ENCODE data around the gene YPEL4.
"Not testable (repeated sequence)": the region's sequence is repeated elsewhere in the genome, so short reads cannot be mapped to it uniquely, and the experiment has no call there.

The YPEL4 gene, protein sequence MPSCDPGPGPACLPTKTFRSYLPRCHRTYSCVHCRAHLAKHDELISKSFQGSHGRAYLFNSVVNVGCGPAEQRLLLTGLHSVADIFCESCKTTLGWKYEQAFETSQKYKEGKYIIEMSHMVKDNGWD

DNA sequence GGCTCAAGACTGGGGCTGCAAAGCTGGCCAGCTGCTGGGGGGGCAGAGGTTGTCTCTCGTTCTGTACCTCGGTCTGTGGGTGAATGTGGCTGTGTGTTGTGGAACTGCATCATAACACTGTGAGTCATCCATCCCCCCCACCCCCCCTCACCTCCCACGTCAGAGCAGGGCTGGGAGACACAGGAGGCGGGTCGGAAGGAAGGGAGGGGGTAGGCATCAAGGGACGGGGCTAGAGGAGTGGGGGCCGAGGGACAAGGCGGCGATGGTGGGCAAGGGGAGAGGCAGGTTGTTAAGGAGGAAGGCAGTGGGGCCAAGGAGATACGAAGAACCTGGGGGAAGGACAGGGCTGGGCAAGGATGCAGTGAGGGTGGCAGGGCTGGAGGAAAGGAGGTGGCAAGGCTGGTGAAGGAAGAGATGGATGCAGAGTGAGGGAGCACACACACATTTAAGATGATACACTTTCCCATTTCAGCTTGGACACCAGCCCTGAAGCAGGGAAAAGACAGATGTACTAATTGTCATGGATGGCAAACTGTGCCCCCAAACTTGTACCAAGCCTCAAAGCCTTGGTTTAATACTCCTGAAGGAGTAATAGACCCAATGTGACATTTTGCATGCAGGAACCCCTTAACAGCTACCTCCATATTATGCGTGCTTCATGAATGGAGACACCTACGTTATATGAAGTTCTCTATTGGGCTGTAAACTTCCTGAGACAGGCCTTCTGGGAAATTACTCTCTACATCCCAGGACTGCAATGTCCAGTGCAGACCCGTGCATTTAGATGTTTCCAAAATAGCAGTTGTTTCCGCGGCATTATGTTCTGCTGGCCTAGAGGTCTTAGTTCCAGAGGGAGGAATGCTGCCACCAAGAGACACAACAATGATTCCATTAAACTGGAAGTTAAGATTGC lies at the start of gene YPEL4:
TSS of gene YPEL4 (minus strand) at position 87 of the 913 bp plus-strand sequence. CDS start 2,805 bp downstream, outside the sequence.
- H3K9ac ChIP-seq (ENCODE audit: low read depth, low read length) = peak within 1 kb of the TSS; percentile 47

DNA sequence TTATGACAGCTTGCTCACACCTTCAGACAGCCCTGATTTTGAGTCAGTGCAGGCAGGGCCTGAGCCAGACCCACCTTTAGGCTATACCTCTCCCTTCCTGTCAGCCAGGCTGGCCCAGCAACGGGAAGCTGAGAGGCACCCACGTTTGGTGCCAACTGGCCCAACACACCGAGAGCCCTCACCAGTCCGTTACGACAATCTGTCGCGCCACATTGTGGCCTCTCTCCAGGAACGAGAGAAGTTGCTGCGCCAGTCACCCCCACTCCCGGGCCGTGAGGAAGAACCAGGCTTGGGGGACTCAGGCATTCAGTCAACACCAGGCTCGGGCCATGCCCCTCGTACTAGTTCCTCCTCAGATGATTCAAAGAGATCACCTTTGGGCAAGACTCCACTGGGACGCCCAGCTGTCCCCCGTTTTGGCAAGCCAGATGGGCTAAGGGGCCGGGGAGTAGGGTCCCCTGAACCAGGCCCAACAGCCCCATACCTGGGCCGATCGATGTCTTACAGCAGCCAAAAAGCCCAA lies 49.2 kb upstream of the YPEL4 start:
- Histone ChIP-seq H3K36me3 (ENCODE audit: insufficient read depth, low read length) (peaks cover 35% of the 10 kb centered on the region), H3K4me1 (ENCODE audit: insufficient read depth, low read length) (no peaks in the 10 kb centered on the region), H3K9ac (ENCODE audit: low read depth, low read length) (no peak overlapping the region), H3K9me3 (ENCODE audit: control insufficient read depth, insufficient read depth, low read length) (no peaks in the 10 kb centered on the region)

More for the DNA sequence above, at the start of gene YPEL4:
- Histone ChIP-seq H3K4me1 (ENCODE audit: insufficient read depth, low read length) (peaks cover 38% of the 10 kb centered on the region), H3K9me3 (ENCODE audit: control insufficient read depth, insufficient read depth, low read length) (no peaks in the 10 kb centered on the region), H3K36me3 (ENCODE audit: insufficient read depth, low read length) (no peaks in the 10 kb centered on the region)

DNA sequence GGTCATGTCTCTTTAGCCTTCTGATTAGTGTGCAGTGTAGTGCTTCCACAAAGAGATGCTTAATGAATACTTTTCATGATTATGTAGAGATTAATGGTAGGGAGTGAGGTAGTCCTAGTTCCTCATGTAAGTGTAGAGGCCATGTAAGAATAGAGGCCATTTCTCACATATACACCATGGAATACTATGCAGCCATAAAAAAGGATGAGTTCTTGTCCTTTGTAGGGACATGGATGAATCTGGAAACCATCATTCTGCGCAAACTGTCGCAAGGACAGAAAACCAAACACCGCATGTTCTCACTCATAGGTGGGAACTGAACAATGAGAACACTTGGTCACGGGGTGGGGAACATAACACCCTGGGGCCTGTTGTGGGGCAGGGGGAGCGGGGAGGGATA lies 40.8 kb upstream of the YPEL4 start:
- not testable (repeated sequence) for H3K4me1 ChIP-seq (ENCODE audit: insufficient read depth, low read length); H3K9me3 ChIP-seq (ENCODE audit: control insufficient read depth, insufficient read depth, low read length); H3K9ac ChIP-seq (ENCODE audit: low read depth, low read length)
- peaks cover 40% of the 10 kb centered on the region for H3K36me3 ChIP-seq (ENCODE audit: insufficient read depth, low read length)

DNA sequence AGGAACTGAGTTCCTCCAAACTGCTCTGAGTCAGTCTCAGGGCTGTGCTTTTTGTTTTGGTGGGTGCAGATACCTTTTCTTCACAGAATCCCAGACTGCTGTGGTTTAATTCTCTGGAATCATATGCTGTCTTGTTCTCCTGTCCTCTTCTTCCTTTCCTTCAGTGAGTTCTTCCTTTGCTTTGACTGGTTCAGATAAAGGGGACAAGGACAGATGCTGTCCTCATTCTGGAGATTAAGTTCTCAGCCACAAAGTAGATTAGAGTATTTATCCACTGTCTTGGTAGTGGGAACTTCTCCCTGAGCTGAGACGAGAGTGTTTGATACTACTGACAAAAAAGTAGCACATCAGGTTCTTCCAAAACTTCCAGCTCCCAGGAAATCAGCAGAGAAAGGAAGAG lies 31.5 kb upstream of the YPEL4 start:
- Histone ChIP-seq H3K36me3 (ENCODE audit: insufficient read depth, low read length) (peaks cover 7% of the 10 kb centered on the region), H3K4me1 (ENCODE audit: insufficient read depth, low read length) (no peaks in the 10 kb centered on the region; the same call in 1 of the 2 replicates), H3K9ac (ENCODE audit: low read depth, low read length) (no peak overlapping the region), H3K9me3 (ENCODE audit: control insufficient read depth, insufficient read depth, low read length) (no peaks in the 10 kb centered on the region)

DNA sequence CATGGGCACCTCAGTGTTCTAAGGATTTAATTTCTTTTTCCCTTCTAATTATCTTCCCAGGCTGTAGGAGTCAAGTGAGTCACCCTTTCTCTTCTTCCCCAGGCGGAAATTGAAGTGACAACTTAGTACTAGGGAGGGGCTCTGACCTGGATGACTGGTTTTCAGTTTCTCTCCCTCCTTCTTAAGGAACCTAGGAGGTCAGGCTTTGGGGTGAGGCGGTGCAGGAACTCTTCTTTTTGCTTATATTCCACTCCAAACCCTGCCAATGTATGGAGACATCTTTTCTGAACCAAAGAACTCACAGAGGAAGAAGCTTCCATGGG lies 30.8 kb upstream of the YPEL4 start:
- Histone ChIP-seq H3K9ac (ENCODE audit: low read depth, low read length) (no peak overlapping the region), H3K4me1 (ENCODE audit: insufficient read depth, low read length) (no peaks in the 10 kb centered on the region; the same call in 1 of the 2 replicates), H3K9me3 (ENCODE audit: control insufficient read depth, insufficient read depth, low read length) (no peaks in the 10 kb centered on the region), H3K36me3 (ENCODE audit: insufficient read depth, low read length) (peaks cover 7% of the 10 kb centered on the region)

DNA sequence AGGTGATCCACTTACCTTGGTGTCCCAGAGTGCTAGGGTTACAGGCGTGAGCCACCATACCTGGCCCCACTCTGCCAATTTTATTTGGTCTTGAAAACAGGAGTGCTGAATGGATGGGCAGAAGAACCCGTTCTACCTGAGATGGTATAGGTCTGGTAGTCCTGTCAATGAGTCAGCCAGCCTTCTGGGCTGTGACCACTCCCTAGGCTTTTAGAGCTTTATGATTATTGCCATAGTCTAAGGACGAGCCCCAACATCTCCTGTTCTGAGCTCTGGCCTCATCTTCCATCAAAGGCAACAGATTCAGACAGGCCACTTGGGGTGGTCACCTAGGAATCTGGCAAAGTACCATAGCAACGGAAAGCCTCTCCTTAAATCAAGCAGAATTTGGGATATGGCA lies 29.7 kb upstream of the YPEL4 start:
- no peak overlapping the region for H3K9ac ChIP-seq (ENCODE audit: low read depth, low read length)
- peaks cover 7% of the 10 kb centered on the region for H3K36me3 ChIP-seq (ENCODE audit: insufficient read depth, low read length)
- no peaks in the 10 kb centered on the region for H3K9me3 ChIP-seq (ENCODE audit: control insufficient read depth, insufficient read depth, low read length)
- no peaks in the 10 kb centered on the region; the same call in 1 of the 2 replicates for H3K4me1 ChIP-seq (ENCODE audit: insufficient read depth, low read length)

DNA sequence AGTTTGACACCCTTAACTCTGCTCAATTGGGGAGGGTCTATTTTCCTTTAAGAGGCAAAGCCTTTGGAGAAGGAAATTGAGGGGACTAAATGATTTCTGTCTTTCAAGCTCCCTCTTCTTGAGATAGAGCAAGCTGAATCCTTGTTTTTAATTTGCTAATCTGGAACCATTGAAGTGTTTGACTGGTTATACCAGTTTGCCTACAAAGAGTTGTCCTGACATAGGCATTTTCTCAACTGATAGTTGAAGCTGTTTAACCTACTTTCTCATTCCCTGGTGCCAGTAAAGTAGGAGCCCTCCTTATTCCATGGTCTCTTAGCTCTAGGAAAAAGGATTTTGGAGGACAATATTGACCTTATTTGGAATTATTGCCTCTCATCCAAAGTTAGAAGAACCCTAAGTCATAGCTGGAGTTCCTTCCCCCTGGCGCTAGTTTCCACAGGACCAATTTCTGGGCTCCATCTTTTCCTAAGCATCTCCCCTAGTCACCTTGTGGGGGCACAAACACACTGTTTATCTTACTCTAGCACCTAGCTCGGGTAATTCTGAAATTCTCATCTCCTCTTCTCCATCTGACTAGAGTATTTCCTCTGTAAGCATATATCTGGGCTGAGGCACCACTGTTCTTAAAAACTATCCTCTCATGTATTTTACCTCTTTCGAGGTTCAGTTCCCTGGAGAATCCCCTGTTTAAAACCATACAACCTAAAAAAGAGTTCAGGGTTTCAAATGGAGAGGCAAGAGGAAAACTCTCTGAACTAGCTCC lies 25.6 kb upstream of the YPEL4 start:
- peaks cover 17% of the 10 kb centered on the region for H3K36me3 ChIP-seq (ENCODE audit: insufficient read depth, low read length)

DNA sequence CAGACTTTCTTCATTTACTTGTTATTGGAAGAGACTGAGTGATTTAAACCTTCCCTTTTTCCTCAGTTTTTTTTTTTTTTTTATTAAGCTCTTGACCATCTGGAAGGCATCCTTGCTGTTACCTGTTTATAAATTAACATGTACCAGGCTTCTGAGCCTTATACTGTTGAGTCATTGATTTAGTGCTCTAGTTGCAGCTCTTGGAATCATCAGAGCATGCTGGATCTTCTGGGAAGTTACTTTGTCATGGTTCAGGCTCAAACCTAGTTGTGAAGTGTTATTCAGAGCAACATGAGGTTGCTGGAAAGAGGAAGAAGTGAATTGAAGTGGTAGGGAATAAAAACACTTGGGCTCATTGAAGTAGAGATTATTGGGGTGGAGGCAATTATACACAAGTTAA lies 24.5 kb upstream of the YPEL4 start:
- H3K9ac ChIP-seq (ENCODE audit: low read depth, low read length) = no peak overlapping the region
- H3K36me3 ChIP-seq (ENCODE audit: insufficient read depth, low read length) = peaks cover 14% of the 10 kb centered on the region; the same call in 1 of the 2 replicates
- no peaks in the 10 kb centered on the region for H3K9me3 ChIP-seq (ENCODE audit: control insufficient read depth, insufficient read depth, low read length)
- no peaks in the 10 kb centered on the region for H3K4me1 ChIP-seq (ENCODE audit: insufficient read depth, low read length)

More for the DNA sequence above, 25.6 kb upstream of the YPEL4 start:
- H3K9me3 ChIP-seq (ENCODE audit: control insufficient read depth, insufficient read depth, low read length) = no peaks in the 10 kb centered on the region
- H3K4me1 ChIP-seq (ENCODE audit: insufficient read depth, low read length) = no peaks in the 10 kb centered on the region
- H3K9ac ChIP-seq (ENCODE audit: low read depth, low read length) = no peak overlapping the region

DNA sequence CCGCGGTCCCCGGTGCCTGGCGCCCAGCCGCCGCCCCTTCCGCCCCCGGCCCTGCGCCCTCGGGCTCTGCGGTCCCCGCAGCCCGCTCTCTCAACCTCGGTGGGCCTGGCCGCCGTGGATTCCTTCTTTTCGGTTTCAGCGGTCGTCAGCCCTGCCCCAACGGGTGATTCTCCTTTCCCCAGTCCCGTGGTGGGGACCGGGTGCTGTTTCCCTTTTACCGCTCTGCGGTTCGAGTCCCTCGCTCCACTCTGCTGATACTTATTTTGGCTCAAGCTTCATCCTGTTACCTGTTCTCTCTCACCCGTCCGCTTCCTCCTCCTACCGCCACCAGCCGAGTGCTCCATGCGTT lies 18.7 kb upstream of the YPEL4 start:
- peak overlapping the region; percentile 87 for H3K9ac ChIP-seq (ENCODE audit: low read depth, low read length)
- H3K4me1 ChIP-seq (ENCODE audit: insufficient read depth, low read length) = no peaks in the 10 kb centered on the region
- peaks cover 14% of the 10 kb centered on the region; the same call in 1 of the 2 replicates for H3K36me3 ChIP-seq (ENCODE audit: insufficient read depth, low read length)
- no peaks in the 10 kb centered on the region for H3K9me3 ChIP-seq (ENCODE audit: control insufficient read depth, insufficient read depth, low read length)

DNA sequence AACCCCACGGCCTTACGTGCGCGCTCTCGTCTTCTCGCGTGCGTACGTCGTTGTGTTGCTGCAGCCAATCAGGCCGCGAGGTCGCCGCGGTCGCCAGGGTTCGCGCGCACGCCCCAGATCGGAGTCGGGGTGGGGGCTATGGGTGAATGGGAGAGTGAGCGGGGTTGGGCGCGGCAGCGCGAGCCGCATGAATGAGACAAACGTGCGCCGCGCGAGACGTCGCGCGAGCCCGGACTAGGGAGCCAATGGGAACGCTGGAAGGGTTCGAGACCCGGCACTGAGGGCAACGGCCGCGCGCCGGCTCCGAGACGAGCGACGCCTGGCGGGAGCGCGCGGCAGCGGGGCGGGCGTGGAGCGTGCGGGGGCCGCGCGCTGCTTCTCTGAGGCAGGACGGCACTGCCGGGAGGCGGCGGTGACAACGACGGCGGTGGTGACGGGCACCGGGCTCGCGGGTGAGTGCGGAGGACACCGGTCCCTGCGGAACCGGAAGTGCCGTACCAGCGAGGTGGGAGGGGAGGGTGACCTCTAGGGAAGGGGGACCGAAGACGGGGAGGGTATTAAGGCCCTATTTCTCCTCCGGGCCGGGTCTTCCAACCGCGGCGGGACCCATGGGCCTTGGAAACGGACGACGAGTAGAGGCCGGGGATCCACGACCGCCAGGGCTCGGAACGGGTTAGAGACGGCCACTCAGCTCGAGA lies 18.2 kb upstream of the YPEL4 start, which contains the start of gene ZDHHC5:
TSS of gene ZDHHC5 (plus strand) at position 379 of the 698 bp plus-strand sequence. CDS start 4,977 bp downstream, outside the sequence.
- no peaks in the 10 kb centered on the region for H3K4me1 ChIP-seq (ENCODE audit: insufficient read depth, low read length)
- H3K9me3 ChIP-seq (ENCODE audit: control insufficient read depth, insufficient read depth, low read length) = no peaks in the 10 kb centered on the region
- H3K9ac ChIP-seq (ENCODE audit: low read depth, low read length) = peak within 1 kb of the TSS; percentile 87
- H3K36me3 ChIP-seq (ENCODE audit: insufficient read depth, low read length) = peaks cover 9% of the 10 kb centered on the region; the same call in 1 of the 2 replicates

DNA sequence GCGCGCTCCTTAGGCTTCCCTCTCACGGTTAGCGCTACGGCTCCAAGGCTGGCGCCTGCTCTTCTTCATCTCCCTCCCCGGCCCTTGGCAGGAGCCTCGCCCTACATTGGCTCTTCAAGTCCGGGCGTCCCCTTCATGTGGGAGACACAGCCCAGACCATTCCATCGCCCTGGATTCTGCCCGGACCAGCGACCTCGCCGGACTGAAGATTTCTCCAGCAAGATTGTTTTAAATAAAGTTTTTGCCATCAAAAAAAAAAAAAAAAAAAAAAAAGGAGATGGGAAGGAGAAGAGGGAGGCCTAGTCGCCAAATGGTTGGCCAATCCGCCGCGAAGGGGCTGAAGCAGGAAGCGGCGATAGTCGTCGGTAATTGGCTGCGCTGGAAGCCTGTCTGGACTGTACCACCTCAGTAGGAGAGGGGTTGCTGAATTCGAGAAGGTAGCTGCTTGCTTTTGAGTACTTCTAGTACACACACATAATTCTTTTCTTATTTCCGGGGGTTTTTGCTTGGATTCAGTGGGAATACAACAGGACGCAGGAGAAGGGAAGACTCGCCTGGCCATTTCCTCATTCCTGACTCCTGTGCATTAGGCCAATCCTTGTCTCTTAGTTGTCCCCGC lies 17.5 kb upstream of the YPEL4 start:
- Histone ChIP-seq H3K36me3 (ENCODE audit: insufficient read depth, low read length) (peaks cover 2% of the 10 kb centered on the region; the same call in 1 of the 2 replicates), H3K4me1 (ENCODE audit: insufficient read depth, low read length) (no peaks in the 10 kb centered on the region), H3K9me3 (ENCODE audit: control insufficient read depth, insufficient read depth, low read length) (no peaks in the 10 kb centered on the region), H3K9ac (ENCODE audit: low read depth, low read length) (peak overlapping the region; percentile 87)

DNA sequence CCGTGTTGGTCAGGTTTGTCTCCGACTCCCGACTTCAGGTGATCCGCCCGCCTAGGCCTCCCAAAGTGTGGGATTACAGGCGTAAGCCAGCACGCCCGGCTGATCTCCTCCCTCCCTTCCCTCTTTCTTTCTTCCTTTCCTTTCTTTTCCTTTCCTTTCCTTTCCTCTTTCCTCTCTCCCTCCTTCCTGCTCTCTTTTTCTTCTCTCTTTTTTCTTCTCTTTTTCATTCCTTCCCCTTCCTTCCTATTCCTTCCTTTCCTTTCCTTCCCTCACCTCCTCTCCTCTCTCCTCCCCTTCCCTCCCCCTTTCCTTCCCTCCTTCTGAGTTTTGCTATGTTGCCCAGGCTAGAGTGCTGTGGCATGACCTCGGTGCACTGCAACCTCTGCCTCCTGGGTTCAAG lies 14.3 kb upstream of the YPEL4 start:
- Histone ChIP-seq H3K9ac (ENCODE audit: low read depth, low read length) (no peak overlapping the region), H3K4me1 (ENCODE audit: insufficient read depth, low read length) (no peaks in the 10 kb centered on the region), H3K36me3 (ENCODE audit: insufficient read depth, low read length) (peaks cover 7% of the 10 kb centered on the region; the same call in 1 of the 2 replicates), H3K9me3 (ENCODE audit: control insufficient read depth, insufficient read depth, low read length) (no peaks in the 10 kb centered on the region)

DNA sequence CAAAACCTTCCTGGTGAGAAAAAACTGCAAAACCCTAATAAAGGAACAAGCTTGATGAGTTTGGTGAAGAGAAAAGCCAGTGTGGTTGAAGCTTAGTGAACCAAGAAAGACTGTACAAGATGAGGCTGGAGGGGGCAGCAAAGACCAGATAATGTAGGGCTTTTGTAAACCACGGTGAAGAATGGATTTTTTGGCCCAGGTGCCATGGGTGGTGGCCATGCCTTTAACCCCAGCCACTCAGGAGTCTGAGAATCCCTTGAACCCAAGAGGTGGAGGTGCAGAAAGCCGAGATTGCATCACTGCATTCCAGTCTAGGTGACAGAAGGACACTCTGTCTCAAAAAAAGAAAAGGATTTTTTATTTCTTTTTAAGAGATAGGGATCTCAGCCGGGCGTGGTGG lies 13.2 kb upstream of the YPEL4 start:
- Histone ChIP-seq H3K9ac (ENCODE audit: low read depth, low read length) (no peak overlapping the region), H3K36me3 (ENCODE audit: insufficient read depth, low read length) (peaks cover 7% of the 10 kb centered on the region; the same call in 1 of the 2 replicates), H3K4me1 (ENCODE audit: insufficient read depth, low read length) (no peaks in the 10 kb centered on the region), H3K9me3 (ENCODE audit: control insufficient read depth, insufficient read depth, low read length) (no peaks in the 10 kb centered on the region)

Measured in ES-I3 (cell line).